ENCODE results near the gene SORCS2.

GRCh38 chr4:7435471-7436061, 243.2 kb downstream of the SORCS2 start:
- TF ChIP-seq CTCF (IDR thresholded peaks at IDR 0.05; ENCODE audit: borderline replicate concordance, extremely low read depth, low read length, poor library complexity, severe bottlenecking) = no peak
- no peak for TF ChIP-seq EZH2 (IDR thresholded peaks at IDR 0.05; ENCODE audit: borderline replicate concordance, low read depth, low read length, severe bottlenecking)
